Measurements from ENCODE around the gene ULBP1.
"Not testable (repeated sequence)": the region's sequence is repeated elsewhere in the genome, so short reads cannot be mapped to it uniquely, and the experiment has no call there.

ULBP1 gene

GRCh38 chr6:149933461-149933860 lies 30.3 kb upstream of the ULBP1 start:
- no peak overlapping the region for H3K27ac ChIP-seq (ENCODE audit: insufficient read depth in 1 of 2, low read depth in 1 of 2, low read length in 2 of 2, poor library complexity in 1 of 2, severe bottlenecking in 2 of 2)
- no peak for DNase-seq
- peaks cover 0 to 5% (median 4%) of the 10 kb centered on the region in 4 experiments for H3K4me1 ChIP-seq (ENCODE audit: control extremely low read depth in 1 of 4, control insufficient read depth in 4 of 4, insufficient read depth in 4 of 4, low read length in 3 of 4)
- peaks cover 25 to 93% (median 57%) of the 10 kb centered on the region in 5 experiments for H3K27me3 ChIP-seq (replicated peaks in 2 of 5; ENCODE audit: control insufficient read depth in 4 of 5, insufficient read depth in 5 of 5, low read length in 4 of 5)
- 16% methylated on average over 2 of the region's 3 CpGs for WGBS (ENCODE audit: insufficient coverage)
- H3K36me3 ChIP-seq (ENCODE audit: control insufficient read depth in 4 of 4, insufficient read depth in 4 of 4, low read length in 3 of 4) = no peaks in the 10 kb centered on the region
- no peaks in the 10 kb centered on the region for H3K9me3 ChIP-seq (ENCODE audit: control extremely low read depth in 1 of 5, control insufficient read depth in 4 of 5, insufficient read depth in 2 of 5, low read depth in 1 of 5, low read length in 4 of 5)
- no peak overlapping the region for H3K4me3 ChIP-seq (ENCODE audit: control insufficient read depth in 1 of 7, extremely low read depth in 1 of 7, insufficient read depth in 4 of 7, low read depth in 2 of 7, low read length in 6 of 7)
- POLR2A ChIA-PET = no interaction called here
- CTCF ChIA-PET = interaction anchor here (1.1 kb wide), 1 partner anchor 85 kb away, joined by 4 read pairs; no protein-coding TSS in a partner anchor

DNA sequence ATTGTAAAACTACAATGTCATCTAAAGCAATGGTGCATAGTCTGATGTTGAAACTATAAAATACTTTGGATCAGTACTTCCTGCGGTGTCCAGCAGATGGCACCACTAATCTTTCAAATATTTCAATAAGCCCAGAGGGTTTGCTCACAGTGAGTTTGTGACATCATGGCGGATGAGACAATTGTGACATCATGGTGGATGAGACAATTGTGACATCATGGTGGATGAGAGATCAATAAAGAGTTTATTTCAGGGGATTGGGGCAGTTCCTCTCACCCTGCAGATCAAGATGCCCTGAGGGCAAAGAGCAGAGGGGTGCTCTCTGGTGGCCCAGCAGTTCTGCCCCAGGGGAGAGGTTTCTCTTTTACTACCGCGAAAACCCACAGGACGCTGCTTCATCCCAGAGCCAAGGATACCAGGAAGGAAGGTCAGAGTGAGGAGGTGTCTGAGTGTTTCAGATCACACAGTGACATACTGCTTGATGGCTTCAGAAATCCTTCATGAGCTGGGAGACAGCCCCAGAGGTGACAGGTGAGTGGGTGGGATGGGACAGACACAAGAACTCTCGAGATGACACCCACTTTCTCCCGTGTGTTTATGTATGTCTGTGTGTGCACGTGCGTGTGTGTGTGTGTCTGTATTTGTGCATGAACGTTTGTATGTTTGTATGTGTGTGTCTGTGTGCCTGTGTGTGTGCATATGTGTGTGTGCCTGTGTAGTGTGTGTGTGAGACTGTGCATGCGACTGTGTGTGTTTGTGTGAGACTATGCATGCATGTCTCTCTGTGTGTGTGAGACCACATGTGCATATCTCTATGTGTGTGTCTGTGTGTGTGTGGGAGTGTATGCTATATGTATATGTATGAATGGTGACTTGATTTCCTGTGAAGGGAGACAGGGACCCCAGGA lies 29.2 kb upstream of the ULBP1 start:
- ChIA-PET POLR2A (no interaction called here), CTCF (interaction anchor here (1.0 to 1.5 kb wide), 2 partner anchors 10 to 82 kb away, joined by 3 to 4 read pairs; no protein-coding TSS in a partner anchor)
- no peaks in the 10 kb centered on the region for H3K9me3 ChIP-seq (ENCODE audit: control extremely low read depth in 1 of 5, control insufficient read depth in 4 of 5, insufficient read depth in 2 of 5, low read depth in 1 of 5, low read length in 4 of 5)

DNA sequence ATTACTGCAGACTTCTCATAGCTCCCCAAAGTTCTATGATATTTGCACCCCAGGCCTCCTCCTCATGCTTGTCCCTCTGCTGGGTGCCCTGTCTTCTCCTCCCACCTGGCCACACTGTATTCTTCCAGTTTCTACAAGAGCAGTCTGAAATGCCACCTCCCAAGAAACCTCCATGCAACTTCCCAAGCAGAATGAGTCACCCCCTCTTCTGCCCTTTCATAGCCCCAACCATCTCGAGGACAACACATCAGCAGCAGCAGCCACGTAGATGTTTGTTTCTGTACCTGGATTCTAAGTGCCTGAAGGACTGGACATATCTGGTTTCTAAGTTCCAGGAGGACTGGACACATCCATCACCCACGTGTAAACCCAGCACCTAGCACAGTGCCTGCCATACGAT lies 28.5 kb upstream of the ULBP1 start:
- Histone ChIP-seq H3K4me1 (ENCODE audit: control extremely low read depth in 1 of 4, control insufficient read depth in 4 of 4, insufficient read depth in 4 of 4, low read length in 3 of 4) (peaks cover 0 to 11% (median 10%) of the 10 kb centered on the region in 4 experiments), H3K36me3 (ENCODE audit: control insufficient read depth in 4 of 4, insufficient read depth in 4 of 4, low read length in 3 of 4) (no peaks in the 10 kb centered on the region), H3K27me3 (replicated peaks in 2 of 5; ENCODE audit: control insufficient read depth in 4 of 5, insufficient read depth in 5 of 5, low read length in 4 of 5) (peaks cover 31 to 96% (median 58%) of the 10 kb centered on the region in 5 experiments), H3K4me3 (ENCODE audit: control insufficient read depth in 1 of 7, extremely low read depth in 1 of 7, insufficient read depth in 4 of 7, low read depth in 2 of 7, low read length in 6 of 7) (no peak overlapping the region), H3K9me3 (ENCODE audit: control extremely low read depth in 1 of 5, control insufficient read depth in 4 of 5, insufficient read depth in 2 of 5, low read depth in 1 of 5, low read length in 4 of 5) (no peaks in the 10 kb centered on the region), H3K27ac (ENCODE audit: insufficient read depth in 1 of 2, low read depth in 1 of 2, low read length in 2 of 2, poor library complexity in 1 of 2, severe bottlenecking in 2 of 2) (no peak overlapping the region)
- DNase-seq = no peak
- ChIA-PET POLR2A (no interaction called here), CTCF (interaction anchor here (0.8 to 1.7 kb wide), 6 partner anchors 11 to 104 kb away, joined by 3 to 7 read pairs (median 4); no protein-coding TSS in a partner anchor)
- 54% methylated on average over 3 of the region's 4 CpGs for WGBS (ENCODE audit: insufficient coverage)

More for the DNA sequence above, 29.2 kb upstream of the ULBP1 start:
- WGBS (ENCODE audit: insufficient coverage) = 55% methylated on average over 9 of the region's 11 CpGs
- Histone ChIP-seq H3K27me3 (replicated peaks in 2 of 5; ENCODE audit: control insufficient read depth in 4 of 5, insufficient read depth in 5 of 5, low read length in 4 of 5) (peaks cover 29 to 96% (median 54%) of the 10 kb centered on the region in 5 experiments), H3K4me1 (ENCODE audit: control extremely low read depth in 1 of 4, control insufficient read depth in 4 of 4, insufficient read depth in 4 of 4, low read length in 3 of 4) (peaks cover 0 to 11% (median 10%) of the 10 kb centered on the region in 4 experiments), H3K4me3 (ENCODE audit: control insufficient read depth in 1 of 7, extremely low read depth in 1 of 7, insufficient read depth in 4 of 7, low read depth in 2 of 7, low read length in 6 of 7) (no peak overlapping the region), H3K36me3 (ENCODE audit: control insufficient read depth in 4 of 4, insufficient read depth in 4 of 4, low read length in 3 of 4) (no peaks in the 10 kb centered on the region), H3K27ac (ENCODE audit: insufficient read depth in 1 of 2, low read depth in 1 of 2, low read length in 2 of 2, poor library complexity in 1 of 2, severe bottlenecking in 2 of 2) (no peak overlapping the region)
- peak; percentile 80 to 89 (median 82) for DNase-seq

GRCh38 chr6:149935668-149936067 lies 28.1 kb upstream of the ULBP1 start:
- Histone ChIP-seq H3K27ac (ENCODE audit: insufficient read depth in 1 of 2, low read depth in 1 of 2, low read length in 2 of 2, poor library complexity in 1 of 2, severe bottlenecking in 2 of 2) (no peak overlapping the region), H3K4me3 (ENCODE audit: control insufficient read depth in 1 of 7, extremely low read depth in 1 of 7, insufficient read depth in 4 of 7, low read depth in 2 of 7, low read length in 6 of 7) (no peak overlapping the region), H3K27me3 (replicated peaks in 2 of 5; ENCODE audit: control insufficient read depth in 4 of 5, insufficient read depth in 5 of 5, low read length in 4 of 5) (peaks cover 35 to 96% (median 58%) of the 10 kb centered on the region in 5 experiments), H3K4me1 (ENCODE audit: control extremely low read depth in 1 of 4, control insufficient read depth in 4 of 4, insufficient read depth in 4 of 4, low read length in 3 of 4) (peaks cover 0 to 12% (median 10%) of the 10 kb centered on the region in 4 experiments), H3K36me3 (ENCODE audit: control insufficient read depth in 4 of 4, insufficient read depth in 4 of 4, low read length in 3 of 4) (no peaks in the 10 kb centered on the region), H3K9me3 (ENCODE audit: control extremely low read depth in 1 of 5, control insufficient read depth in 4 of 5, insufficient read depth in 2 of 5, low read depth in 1 of 5, low read length in 4 of 5) (no peaks in the 10 kb centered on the region)
- DNase-seq = no peak
- ChIA-PET CTCF (interaction anchor here (0.8 to 1.7 kb wide), 5 partner anchors 15 to 104 kb away, joined by 3 to 7 read pairs (median 4); no protein-coding TSS in a partner anchor), POLR2A (no interaction called here)
- WGBS (ENCODE audit: insufficient coverage) = 46% methylated on average over 2 of the region's 2 CpGs

DNA sequence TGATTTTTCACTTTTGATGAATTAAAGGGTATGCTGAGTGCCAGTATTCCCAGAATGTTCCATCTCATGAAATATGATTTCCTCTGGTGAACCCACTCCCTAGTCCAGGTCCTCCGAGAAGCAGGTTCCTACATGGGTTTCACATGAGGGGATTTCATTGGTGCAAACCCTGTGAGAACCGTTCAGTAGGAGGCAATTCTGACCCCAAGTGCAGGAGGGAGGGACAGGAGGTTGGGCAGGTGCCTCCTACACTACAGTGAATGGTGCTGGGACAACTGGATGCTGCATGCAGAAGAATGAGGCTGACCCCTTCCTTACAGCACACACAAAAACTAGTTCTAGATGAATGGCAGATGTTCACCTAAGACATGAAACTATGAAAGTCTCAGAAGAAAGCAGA lies 27.0 kb upstream of the ULBP1 start:
- CTCF ChIA-PET = interaction anchor here (1.5 to 1.7 kb wide), 2 partner anchors 14 to 25 kb away, joined by 4 to 7 read pairs; no protein-coding TSS in a partner anchor
- H3K27ac ChIP-seq (ENCODE audit: insufficient read depth in 1 of 2, low read depth in 1 of 2, low read length in 2 of 2, poor library complexity in 1 of 2, severe bottlenecking in 2 of 2) = no peak overlapping the region
- no peak overlapping the region for H3K4me3 ChIP-seq (ENCODE audit: control insufficient read depth in 1 of 7, extremely low read depth in 1 of 7, insufficient read depth in 4 of 7, low read depth in 2 of 7, low read length in 6 of 7)
- DNase-seq = no peak
- no peaks in the 10 kb centered on the region for H3K36me3 ChIP-seq (ENCODE audit: control insufficient read depth in 4 of 4, insufficient read depth in 4 of 4, low read length in 3 of 4)
- no peaks in the 10 kb centered on the region for H3K9me3 ChIP-seq (ENCODE audit: control extremely low read depth in 1 of 5, control insufficient read depth in 4 of 5, insufficient read depth in 2 of 5, low read depth in 1 of 5, low read length in 4 of 5)
- peaks cover 0 to 23% (median 17%) of the 10 kb centered on the region in 4 experiments for H3K4me1 ChIP-seq (ENCODE audit: control extremely low read depth in 1 of 4, control insufficient read depth in 4 of 4, insufficient read depth in 4 of 4, low read length in 3 of 4)
- peaks cover 35 to 95% (median 57%) of the 10 kb centered on the region in 5 experiments for H3K27me3 ChIP-seq (replicated peaks in 2 of 5; ENCODE audit: control insufficient read depth in 4 of 5, insufficient read depth in 5 of 5, low read length in 4 of 5)
- POLR2A ChIA-PET = no interaction called here
- 40% methylated on average over 1 of the region's 2 CpGs for WGBS (ENCODE audit: insufficient coverage)

- 4% methylated on average over 13 of the region's 20 CpGs for WGBS (ENCODE audit: insufficient coverage)
- CTCF ChIA-PET; DNase-seq; POLR2A ChIA-PET; H3K36me3 ChIP-seq (ENCODE audit: control insufficient read depth in 4 of 4, insufficient read depth in 4 of 4, low read length in 3 of 4); H3K9me3 ChIP-seq (ENCODE audit: control extremely low read depth in 1 of 5, control insufficient read depth in 4 of 5, insufficient read depth in 2 of 5, low read depth in 1 of 5, low read length in 4 of 5); H3K27ac ChIP-seq (ENCODE audit: insufficient read depth in 1 of 2, low read depth in 1 of 2, low read length in 2 of 2, poor library complexity in 1 of 2, severe bottlenecking in 2 of 2): not testable (repeated sequence)
- H3K4me3 ChIP-seq (ENCODE audit: control insufficient read depth in 1 of 7, extremely low read depth in 1 of 7, insufficient read depth in 4 of 7, low read depth in 2 of 7, low read length in 6 of 7) = peak overlapping the region in 4 of 7 experiments; percentile 19 to 63 (median 50)
- peaks cover 0 to 30% (median 22%) of the 10 kb centered on the region in 4 experiments for H3K4me1 ChIP-seq (ENCODE audit: control extremely low read depth in 1 of 4, control insufficient read depth in 4 of 4, insufficient read depth in 4 of 4, low read length in 3 of 4)
- H3K27me3 ChIP-seq (replicated peaks in 2 of 5; ENCODE audit: control insufficient read depth in 4 of 5, insufficient read depth in 5 of 5, low read length in 4 of 5) = peaks cover 33 to 96% (median 57%) of the 10 kb centered on the region in 5 experiments
These were observed 25.7 kb upstream of the ULBP1 start for GRCh38 chr6:149938013-149938570.

All from common myeloid progenitor, CD34-positive (primary cell).